HG03135 (cell line): ENCODE data around the gene CIC.

Source experiments
- ATAC-seq: cut with Tn5 transposase; IDR thresholded peaks from one replicate; pipeline ENCODE4 v1.9.1; 2021; ENCODE audit warnings: mild to moderate bottlenecking, moderate library complexity; ENCODE audit not compliant: unreplicated experiment

Gene CIC

DNA sequence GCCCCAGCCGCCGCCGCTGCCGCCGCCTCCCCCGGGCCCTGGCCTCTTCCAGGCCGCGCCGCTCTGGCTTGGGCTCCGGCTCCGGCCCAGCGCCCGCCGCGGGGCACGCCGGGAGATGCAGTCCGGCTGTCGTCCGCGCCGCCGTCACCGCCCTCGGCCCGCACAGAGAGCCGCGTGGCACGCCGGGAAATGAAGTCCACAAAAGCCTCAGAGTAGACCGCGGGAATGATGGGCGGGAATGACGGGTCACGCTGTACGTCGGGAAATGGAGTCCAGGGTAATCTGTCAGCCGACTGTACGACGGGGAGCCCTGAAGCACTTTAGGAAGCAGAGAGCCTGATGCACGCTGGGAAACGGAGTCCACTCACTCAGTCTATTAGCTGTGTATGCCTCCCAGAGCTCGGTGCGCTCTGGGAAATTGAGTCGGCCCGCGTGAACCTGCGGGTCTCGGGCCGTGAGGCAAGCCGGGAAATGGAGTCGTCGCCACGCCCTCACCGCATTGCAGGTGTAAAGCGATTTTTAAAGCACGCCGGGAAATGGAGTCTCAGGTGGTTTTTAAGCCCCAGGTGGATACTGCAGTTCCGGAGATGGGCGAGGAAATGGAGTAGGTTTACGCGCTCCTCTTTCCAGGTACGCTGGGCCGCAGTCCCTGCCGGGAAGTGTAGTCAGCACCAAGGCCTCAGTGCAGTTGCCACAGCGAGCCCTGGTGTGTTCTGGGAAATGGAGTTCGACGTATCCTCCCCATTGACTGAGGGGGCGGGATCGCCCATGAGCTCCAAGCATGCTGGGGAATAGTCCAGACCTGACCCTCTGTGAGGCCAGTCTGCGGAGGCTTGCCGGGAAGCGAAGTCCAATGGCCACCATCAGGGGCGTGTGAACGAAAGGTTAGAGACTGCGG is 26.3 kb upstream of the CIC start, which contains the start of gene GSK3A:
Gene GSK3A (minus strand): TSS at position 91 of the 898 bp plus-strand sequence. CDS start 137 bp downstream, outside the sequence.
- peak; percentile 64 for ATAC-seq

DNA sequence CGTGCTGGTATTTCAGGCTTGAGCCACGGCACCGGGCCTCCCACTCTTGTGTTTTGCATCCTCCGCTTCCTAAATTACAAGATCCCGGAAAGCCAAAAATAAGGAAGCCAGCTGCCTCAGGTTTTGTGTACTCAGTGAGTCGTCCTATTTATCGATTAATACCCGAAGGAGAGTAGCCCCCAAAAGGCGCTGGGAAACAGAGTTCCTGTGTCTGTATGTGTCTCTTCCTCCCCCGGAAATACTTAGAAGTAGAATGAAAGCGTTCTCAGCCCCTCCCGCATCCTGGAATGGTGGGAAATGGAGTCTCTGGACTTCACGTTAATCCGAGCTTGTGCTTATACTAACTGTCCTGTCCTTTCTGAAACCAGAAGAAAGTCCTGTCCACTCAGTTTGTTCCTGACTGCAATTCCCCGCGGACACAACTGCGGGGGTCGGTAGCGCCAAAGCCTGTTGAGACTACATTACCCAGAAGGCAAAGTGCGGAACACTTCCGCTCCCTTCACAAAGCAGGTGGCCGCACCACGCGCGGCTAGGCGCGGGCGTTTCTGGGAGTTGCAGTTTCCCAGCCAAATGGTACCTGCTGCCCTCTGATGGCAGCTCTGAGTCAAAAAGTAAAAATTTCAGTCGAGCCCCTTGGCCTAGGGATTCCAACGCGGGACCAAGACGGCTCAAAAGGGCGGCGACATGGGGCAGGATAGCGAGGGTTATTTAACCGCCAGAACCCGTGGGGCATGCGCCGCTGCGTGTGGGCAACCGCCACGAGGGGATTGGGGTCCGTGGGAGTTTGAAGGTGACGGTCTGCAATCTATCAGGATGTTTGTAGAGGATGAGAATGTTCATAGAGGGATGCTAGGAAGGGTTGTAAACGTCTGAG is 24.5 kb upstream of the CIC start:
- ATAC-seq = peak; percentile 39

DNA sequence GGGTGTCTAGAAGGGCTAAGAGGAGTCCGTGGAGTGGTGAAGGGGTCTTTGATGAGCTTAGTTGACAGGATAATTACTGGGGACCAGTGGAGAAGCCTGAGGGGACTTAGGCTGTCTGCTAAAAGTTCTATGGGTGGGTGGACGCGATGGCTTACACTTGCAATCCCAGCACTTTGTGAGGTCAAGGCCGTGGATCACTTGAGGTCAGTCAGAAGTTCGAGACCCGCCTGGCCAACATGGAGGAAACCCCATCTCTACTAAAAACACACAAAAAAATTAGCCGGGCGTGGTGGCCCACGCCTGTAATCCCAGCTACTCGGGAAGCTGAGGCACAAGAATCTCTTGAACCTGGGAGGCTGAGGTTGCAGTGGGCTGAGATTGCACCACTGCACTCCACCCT is 23.8 kb upstream of the CIC start:
- ATAC-seq = no peak

DNA sequence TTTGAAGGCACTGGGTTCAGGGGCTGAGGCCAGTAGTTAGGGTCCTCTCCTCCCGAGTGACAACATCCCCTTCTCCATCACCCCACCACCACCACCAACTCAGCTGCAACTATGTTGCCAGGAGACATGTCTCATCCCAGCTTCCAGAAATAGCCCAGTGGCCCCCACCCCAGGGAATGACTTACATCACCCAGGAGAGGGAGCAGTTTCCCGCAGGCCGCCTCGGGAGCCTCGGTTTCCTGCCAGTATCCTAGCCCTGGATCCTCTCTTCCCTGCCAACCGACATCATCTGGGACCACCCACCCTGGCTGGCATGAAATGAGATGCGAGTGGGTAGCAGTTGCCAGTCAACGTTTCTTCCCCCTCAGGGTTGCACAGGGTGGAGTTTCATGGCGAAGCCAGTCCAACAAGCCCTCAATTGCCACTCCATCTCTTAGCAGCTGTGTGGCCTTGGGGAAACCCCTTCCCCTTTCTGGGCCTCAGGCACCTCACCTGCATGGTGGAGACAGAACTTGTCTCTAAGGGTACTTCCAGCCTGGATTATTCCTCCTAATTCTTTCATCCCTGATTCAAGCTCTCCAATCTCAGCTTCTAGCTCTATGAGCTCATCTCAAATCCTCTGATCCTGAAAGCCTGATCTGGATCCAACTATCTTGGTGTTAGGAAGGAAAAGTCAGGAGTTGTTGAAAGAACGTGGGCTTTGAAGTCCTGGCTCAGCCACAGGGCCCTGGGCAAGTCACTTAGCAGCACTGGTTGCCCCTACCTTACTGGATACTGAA is 22.7 kb upstream of the CIC start:
- ATAC-seq = no peak

DNA sequence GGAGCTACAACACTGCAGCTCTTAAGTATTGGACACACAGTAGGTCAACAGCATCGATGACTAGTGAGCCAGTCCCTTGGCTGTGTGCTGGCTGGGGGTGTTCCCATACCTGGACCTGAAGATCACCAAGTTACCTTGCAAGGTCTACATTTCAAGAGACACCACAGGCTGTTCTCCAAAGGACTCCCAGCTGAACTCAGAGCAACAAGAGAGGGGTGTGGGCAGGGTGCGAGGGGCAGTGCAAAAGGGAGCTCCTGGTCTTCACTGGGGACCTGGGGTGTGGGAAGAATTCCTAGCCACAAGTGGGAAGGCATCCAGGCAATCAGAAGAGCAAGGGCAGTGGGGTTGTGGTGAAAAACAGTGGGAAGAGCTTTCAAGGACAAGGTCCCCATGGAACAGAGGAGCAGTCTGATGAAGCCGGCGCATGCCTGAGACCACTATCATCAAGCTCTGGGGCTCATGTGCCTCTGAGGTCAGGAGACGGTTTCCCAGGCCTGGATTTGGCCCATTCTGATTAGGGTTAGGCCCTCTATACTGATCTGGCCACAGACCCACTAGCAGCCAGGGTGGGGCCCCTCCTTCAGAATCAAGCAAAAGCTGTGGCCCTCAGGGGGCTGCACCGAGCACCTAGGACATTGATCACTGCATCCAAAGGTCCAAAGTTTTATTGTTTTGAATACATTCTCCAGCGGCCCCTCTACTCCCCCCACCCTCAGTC is 22.0 kb upstream of the CIC start:
- no peak for ATAC-seq

DNA sequence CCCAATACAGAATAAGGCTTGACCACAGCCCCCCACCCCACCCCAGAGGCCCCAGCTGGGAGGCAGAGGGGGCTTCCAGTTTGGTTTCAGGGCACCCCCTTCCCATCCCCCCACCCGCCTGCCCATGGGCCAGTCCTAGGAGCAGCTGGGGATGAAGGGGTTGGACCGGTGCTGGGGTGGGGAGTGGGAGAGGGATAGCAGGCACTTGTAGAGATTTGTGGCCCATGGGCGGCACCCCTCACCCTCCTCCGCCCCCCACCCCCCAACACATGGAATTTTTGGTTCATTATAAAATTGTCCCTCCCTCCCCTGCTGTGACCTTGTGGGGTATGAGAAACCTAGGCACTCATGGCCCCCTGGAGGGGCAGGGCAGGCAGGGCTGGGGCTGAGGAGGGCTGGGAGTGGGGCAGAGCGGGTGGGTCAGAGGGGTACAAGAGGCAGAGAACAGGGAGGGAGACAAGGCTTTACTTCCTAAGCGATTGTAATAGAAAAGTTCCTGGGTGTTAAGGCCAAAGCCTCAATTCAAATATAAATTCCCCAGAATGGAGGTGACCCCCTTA is 21.3 kb upstream of the CIC start:
- no peak for ATAC-seq

DNA sequence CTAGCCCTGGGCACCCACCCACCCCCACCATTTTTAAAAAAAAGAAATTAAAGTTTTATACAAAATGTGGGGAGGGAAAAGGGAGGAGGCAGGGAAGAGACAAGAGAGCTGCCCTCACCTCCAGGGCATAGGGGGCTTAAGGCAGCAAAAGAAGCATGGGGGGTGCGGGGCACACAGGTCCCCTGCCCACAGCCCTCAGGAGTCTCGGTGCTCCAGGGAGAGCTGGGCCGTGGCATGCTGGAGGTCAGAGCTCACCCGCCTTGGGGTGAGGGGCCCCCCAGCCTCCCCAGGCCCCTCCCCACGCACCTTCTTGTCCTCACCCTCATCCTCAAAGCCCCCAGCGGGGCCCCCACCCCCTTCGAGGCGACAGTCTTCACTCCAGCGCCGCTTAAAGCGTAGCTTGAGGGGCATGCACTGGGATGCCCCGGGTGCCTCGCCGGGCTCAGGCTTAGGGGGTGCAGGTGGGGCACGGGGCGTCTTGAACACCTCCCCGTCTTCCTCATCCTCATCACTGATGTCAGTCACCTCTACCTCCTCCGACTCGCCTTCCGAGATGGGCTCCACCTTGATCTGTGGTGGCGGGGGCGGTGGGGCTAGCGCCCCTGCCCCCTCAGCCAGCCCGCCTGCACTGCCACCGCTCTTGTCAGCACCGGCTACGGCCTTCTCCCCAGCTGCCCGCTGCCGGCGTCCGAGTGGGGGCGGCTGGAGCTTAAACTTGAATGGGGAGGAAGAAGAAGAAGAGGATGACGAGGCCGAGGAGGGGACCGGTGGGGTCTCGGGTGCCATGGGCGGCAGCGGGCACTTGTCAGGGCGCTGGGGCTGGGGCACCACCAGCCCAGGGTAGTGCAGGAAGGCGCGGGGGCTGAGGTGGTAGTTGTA is 20.5 kb upstream of the CIC start:
- ATAC-seq = no peak

DNA sequence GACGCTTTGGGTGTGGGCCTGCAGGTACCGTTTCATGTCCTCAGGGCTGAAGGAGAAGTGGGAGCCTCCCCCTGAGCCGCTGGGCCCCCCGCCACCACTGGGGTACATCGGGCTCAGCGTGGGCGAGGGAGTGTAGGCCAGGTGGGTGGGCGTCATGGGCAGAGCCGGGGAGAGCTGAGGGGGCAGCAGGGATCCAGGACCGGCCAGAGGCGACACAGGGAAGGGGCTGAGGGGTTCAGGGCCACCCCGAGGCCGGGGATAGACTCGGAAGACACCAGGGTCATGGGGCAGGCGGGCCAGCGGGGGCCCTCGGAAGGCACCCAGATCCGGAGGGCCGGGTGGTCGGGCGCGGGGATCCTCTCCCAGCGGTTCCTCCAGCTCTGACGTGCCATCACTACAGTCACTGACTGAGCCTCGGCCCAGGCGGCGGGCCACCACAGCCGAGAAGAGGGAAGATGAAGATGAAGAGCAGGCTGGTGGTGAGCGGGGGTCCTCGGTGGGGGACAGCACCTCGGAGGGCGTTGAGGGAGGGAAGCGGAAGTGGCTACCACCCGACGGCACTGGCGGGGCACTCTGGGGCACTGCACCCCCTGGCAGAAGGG is 19.8 kb upstream of the CIC start:
- no peak for ATAC-seq

DNA sequence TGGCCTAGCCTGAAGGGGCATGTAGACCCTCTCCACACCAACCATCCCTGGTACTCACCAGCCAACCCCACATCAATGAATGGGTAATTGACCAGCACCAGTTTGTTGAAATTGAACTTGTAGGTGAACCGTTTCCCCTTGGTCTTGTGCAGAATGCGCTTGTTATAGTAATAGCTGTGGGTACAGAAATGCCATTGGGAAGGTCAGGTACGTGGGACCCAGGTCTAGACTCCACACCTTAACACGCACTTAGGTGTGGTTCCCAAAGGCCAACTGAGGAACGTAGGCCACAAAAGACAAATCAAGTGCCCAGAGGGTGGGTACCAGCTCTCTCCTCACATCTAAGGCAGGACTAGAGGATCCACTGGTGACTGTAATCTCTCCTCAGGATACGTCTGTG is 19.3 kb upstream of the CIC start:
- ATAC-seq = no peak

DNA sequence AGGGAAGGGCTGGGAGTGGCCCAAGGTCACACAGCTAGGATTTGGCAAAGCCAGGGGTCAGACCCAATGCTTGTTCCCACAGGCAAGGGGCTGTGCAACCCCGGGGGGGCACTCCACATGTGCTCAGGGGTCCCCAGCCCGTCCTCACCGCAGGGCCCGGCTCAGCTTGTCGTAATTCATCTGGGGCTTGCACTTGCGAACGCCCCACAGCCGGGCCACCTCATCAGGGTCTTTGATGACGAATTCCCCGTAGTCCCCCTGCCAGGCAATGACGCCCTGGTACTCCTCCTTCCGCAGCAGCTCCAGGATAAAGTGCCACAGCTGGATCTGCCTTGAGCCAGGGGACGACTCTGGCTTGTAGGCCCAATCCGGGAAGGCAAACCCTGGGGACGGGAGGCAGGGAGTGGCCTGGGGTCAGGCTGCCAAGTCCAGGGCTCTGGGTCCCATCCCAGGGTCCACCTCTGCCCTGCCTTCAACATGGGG is 18.8 kb upstream of the CIC start:
- ATAC-seq = no peak

DNA sequence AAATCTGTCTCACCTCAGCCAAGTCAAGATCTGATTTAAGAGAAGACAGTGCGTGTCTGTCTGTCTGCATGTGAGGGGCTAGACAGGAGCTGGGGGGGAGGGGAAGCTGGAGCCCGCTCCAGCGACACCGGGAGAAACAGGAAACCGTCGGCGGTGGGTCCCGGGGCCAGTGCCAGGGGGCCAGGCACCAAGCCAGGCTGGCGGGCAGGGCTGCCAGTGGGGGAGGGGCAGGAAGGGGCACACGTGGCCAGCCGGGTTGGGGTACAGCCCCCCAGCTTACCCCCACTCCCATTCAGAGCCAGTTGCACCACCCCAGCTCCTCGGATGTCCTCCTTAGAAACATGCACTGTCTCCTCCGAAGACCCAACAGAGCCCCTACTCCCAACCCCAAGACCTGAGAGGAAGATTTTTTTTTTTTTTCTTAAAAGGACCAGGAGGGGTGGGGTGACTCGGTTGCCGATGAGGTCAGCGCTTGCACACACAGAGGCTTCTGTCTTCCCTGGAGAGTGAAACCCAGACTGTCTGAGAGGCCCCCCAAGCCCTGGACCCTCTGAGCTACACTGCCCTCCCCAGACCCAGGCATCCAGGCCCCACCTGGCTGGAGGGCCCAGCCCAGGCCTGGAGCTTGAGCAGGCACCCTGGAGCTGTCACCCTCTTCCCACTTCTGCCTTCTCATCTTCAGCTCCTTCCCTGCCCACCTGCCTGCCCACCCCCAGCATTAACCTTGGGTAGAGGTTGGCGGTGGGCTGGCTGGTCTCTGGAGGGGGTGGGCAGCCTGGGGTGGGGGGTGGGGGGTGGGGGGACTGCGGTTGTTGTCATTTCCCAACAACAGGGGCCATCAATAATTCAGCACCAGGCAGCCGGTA is 18.2 kb upstream of the CIC start:
- no peak for ATAC-seq

DNA sequence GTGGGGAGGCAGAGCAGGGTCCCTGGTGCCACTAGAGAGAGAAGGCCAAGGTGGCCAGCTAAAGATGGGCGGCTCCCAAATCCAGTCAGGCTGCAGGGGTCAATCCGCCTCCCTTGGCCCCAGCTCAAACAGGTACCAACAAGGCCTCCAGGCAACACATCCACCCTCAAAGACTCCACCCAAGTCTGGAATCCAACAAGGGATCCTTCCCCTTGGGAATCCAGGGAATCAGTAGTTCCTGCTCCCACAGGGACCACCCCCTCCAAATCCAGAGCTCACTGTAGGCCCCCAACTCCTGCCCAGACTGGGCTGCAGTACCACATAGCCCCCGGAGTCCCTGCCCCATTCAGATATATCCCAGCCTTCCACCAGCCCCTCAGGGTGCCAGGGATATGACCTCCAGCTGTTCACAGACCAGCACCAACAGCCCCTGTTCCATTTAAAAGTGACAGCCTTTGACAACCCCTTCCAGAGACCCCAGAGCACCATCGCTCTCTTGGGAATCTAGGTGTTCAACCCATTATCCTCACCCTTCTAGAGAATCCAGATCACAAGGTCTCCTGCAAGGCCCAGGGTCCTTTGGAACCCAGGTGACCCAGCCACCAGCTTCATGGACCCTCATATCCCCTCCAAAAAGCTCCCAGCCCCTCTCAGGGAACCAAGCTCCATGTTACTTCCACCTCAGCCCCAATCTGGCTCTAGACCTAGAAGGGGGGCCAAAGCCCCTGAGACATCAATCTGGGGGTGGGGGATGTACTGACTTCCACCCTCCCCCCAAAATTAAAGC is 17.3 kb upstream of the CIC start:
- no peak for ATAC-seq

DNA sequence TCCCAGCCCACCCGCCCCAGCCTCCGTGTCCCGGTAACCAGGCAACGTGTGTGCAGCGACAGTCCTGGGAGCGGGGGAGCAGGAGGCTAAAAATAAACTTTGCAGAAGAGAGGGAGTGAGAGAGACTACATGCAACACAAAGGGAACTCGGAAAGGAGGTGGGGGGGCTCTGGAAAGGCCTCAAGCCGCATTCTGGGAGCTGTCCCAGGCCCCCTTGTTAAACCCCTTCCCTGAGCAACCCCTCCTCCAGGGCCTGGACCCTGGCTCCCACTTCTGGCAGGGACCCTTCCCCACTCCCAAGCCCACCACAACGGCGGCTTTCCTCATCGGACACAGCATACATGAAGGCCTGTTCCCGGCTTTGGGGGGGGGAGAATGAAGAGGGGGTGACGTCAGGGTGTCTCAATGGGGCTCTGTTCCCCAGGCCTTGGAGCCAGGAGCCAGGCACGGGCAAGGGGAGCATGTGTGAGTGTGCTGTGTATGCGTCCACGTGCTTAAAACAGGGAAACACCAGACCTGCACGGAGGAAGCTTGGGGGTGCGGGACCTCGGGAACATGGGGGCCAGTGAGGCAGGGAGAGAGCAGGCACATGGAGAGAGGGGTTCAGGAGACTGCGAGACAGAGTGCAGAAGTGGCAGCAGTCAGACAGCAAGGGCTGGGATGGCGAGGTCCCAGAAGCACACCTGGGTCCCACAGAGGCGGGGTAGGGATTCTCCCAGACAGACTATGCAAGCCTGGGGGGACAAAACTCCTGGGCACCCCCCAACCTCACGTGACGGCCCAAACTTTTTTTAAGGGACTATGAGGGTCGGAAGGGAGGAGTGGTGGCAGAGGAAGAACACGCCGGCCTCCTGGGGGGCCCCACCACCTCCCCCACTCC is 16.4 kb upstream of the CIC start:
- no peak for ATAC-seq

DNA sequence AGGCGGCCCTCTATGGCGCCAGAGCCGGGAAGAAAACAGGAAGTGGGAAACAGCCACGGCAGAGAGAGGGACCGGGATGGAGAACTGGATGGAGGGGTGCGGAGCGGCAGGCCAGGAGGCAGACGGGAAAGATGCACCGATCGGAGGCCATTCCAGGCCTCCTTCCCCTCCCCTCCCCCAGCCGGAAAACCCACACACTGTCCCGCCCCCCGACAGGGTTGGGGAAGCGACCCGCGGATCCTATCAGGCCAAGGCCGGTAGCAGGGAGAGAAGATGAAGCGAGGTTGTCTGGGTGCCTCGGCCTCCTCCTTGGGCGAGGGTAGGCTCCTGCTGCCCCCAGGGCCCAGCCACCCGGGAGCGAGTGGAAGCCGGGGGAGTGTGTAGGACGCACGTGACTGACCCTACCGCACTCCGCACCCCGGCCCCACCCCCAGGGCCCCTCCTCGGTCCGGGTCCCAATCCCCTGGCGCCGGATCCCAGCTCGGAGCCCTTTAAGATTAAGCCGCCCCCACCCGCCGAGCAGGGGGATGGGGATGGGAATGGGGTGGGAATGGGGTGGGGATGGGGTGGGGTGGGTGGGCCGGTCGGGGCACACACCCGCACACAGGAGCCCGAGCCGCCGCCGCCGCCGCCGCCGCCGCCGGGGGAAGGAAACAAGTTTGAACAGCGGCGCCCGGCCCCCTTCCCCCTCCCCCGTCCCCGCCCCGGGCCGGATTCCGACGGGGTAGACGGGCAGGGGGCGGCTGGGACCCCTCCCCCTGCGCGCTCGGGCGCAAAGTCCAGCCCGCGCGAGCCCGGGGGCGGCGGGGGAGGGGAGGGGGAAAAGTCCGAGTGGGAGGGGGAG is 15.6 kb upstream of the CIC start:
- ATAC-seq = peak; percentile 21
